Eye (tissue), 1 donor: ENCODE data around the gene HUWE1.
"Not testable (repeated sequence)": the region's sequence is repeated elsewhere in the genome, so short reads cannot be mapped to it uniquely, and the experiment has no call there.

ENCODE experiments used
- DNase-seq: peaks from one replicate; pipeline ENCODE4 v3.0.0-alpha.2; 2015

The HUWE1 gene, protein sequence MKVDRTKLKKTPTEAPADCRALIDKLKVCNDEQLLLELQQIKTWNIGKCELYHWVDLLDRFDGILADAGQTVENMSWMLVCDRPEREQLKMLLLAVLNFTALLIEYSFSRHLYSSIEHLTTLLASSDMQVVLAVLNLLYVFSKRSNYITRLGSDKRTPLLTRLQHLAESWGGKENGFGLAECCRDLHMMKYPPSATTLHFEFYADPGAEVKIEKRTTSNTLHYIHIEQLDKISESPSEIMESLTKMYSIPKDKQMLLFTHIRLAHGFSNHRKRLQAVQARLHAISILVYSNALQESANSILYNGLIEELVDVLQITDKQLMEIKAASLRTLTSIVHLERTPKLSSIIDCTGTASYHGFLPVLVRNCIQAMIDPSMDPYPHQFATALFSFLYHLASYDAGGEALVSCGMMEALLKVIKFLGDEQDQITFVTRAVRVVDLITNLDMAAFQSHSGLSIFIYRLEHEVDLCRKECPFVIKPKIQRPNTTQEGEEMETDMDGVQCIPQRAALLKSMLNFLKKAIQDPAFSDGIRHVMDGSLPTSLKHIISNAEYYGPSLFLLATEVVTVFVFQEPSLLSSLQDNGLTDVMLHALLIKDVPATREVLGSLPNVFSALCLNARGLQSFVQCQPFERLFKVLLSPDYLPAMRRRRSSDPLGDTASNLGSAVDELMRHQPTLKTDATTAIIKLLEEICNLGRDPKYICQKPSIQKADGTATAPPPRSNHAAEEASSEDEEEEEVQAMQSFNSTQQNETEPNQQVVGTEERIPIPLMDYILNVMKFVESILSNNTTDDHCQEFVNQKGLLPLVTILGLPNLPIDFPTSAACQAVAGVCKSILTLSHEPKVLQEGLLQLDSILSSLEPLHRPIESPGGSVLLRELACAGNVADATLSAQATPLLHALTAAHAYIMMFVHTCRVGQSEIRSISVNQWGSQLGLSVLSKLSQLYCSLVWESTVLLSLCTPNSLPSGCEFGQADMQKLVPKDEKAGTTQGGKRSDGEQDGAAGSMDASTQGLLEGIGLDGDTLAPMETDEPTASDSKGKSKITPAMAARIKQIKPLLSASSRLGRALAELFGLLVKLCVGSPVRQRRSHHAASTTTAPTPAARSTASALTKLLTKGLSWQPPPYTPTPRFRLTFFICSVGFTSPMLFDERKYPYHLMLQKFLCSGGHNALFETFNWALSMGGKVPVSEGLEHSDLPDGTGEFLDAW (N-terminal part only)

DNA sequence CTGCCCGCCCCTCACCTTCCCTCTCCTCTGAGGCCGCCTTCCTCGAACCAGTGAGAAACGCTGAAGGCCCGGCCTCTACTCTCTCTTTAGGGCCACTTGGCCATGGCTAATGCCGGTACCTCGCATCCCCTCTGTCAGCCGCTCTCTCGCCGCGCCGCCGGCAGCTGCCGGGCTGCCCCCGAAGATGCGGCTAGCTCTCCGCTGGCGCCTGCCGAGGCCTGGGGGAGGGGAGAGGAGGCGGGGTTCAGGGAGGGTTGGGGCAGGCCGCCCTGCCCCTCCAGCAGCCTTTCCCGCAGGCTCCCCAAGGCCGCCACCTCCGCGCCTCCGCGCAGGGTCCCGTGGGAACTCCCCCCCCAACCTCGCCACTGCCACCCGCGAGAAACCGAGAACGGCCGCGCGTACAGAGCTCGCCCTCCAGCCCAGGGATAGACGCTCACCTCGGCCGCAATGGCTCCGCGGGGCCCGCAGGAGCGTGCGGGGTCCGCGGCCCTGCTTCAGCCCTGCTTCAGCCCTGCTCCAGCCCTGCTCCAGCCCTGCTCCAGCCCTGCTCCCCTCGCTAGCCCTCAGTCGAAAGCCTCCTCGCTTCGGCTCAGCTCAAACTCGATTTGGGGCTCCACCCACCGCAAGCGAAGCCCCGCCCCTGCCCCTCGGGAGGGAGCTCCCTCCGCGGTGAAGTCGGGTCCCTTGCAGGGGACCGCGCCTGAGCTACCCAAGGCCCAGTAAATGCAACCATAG lies at the start of gene HUWE1:
Gene HUWE1 (minus strand): TSS at position 569 of the 735 bp plus-strand sequence. CDS start 32,612 bp downstream, outside the sequence.
- peak; percentile 91 for DNase-seq

DNA sequence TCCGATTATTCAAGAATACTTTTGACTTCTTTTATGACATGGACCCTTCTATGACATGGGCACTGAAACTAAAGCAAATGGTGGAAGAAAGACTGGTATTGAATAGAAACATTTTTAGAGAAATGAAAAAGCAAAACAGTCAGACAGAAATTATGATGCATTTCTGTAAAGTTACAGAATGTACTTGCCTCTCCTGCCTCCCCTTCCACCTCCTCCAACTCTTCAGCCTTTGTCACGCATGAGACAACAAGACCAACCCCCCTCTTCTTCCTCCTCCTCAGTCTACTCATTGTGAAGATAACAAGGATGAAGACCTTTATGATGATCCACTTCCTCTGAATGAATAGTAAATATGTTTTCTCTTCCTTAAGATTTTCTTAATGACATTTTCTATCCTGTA lies 46.3 kb upstream of the HUWE1 start:
- DNase-seq: no peak

DNA sequence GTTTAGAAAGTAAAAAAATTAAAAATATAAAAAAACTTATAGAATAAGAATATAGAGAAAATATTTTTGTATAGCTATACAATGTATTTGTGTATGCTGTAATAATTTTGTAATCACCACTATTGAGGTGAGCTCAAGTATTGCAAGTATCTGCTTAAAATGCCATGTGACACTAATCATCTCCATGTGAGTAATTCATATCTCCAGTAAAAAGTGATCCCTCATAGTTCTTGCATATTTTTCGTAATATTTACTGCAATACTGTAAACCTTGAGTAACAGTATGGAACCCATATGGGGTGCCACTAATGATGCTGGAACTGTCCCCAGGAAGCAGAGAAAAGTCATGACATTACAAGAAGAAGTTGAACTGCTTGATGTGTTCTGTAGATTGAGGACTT lies 43.2 kb upstream of the HUWE1 start:
- no peak for DNase-seq

DNA sequence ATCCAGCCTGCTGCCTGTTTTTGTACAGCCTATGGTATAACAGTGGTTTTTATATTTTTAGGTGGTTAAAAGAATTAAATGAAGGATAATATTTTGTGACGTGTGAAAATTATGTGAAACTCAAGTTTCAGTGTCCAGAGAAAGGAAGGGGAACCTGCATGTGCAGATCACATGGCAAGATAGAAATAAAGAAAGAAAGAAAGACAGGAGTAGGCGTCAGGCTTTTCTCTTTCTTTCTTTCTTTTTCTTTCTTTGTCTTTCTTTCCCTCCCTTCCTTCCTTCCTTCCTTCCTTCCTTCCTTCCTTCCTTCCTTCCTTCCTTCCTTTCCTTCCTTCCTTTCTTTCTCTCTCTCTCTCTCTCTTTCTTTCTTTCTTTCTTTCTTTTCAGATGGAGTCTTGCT lies 42.0 kb upstream of the HUWE1 start:
- DNase-seq: no peak

GRCh38 chrX:53724872-53725271 lies 38.4 kb upstream of the HUWE1 start:
- no peak for DNase-seq

DNA sequence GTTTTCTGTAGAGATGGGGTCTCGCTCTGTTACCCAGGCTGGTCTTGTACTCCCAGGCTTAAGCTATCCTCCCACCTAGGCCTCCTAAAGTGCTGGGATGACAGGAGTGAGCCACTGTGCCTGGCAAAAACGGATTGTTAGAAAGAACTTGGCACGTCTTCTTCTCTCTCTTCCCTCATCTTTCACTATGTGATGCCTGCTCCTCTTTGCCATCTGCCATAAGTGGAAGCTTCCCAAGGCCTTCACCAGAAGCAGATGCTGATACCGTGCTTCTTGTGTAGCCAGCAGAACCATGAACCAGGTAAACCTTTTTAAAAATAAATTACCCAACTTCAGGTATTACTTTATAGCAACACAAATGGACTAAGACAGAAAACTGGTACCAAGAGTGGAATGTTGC lies 36.9 kb upstream of the HUWE1 start:
- DNase-seq: no peak

GRCh38 chrX:53721610-53722009 lies 35.1 kb upstream of the HUWE1 start:
- not testable (repeated sequence) for DNase-seq

DNA sequence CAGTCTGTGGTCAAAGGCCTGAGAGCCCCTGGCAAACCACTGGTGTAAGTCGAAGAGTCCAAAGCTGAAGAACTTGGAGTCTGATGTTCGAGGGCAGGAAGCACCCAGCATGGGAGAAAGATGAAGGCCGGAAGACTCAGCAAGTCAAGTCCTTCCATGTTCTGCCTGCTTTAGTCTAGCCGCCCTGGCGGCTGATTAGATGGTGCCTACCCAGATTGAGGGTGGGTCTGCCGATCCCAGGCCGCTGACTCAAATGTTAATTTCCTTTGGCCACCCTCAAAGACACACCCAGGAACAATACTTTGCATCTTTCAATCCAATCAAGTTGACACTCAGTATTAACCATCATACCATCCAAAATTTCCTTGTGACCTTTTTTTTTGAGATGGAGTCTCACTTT lies 33.1 kb upstream of the HUWE1 start:
- not testable (repeated sequence) for DNase-seq

GRCh38 chrX:53718073-53718472 lies 31.6 kb upstream of the HUWE1 start:
- no peak for DNase-seq

DNA sequence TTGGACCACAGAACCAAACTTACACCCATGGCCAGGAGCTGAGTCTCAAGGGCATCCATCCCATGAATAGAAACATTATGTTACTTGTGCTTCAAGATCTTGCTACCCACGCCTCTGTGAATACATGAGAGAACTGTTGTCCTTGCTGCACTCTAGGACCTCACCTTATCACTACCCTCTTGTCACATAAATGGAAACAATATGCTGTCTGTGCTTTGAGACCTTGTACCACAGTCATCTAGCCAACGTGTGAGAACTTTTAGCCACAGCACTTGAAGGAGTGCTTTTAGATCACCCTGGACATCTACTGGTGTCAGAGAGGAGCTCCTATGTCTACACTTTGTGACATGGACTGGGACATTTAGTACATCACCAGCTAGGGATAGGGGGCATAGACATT lies 30.7 kb upstream of the HUWE1 start:
- DNase-seq: no peak

DNA sequence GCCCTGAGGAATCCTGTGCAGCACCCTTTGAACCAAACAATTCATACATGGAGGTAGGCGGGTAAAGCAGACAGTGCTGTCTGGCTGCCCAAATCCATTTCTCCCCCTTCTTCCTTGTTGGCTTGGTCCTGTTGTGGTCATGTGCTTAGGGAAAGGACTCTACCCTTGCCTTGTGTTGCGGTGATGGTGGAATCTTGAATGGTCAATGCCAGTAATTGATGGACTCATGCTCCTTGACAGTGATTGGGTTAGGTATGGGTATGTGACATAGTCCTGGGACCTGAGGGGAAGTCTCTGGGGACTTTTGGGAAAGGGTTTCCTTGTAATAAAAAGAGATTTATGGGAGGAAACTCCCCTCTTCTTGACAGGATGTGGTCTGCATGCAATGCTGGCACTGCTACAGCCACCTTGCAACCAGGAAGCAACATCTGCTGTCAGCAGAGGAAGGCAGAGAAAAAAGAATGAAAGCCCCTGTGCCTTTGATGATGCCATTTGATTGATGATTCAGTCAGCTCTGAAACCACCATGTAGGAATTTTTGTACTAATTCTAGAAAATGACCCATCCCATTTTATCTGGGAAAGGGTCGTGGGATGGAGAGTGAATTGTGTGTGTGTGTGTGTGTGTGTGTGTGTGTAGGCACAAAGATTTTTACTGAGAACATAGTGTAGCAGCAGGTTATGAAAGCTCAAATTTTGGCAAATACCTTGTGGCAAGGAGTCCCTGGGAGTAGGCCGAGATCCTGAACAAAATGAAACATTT lies 30.0 kb upstream of the HUWE1 start:
- DNase-seq: no peak

DNA sequence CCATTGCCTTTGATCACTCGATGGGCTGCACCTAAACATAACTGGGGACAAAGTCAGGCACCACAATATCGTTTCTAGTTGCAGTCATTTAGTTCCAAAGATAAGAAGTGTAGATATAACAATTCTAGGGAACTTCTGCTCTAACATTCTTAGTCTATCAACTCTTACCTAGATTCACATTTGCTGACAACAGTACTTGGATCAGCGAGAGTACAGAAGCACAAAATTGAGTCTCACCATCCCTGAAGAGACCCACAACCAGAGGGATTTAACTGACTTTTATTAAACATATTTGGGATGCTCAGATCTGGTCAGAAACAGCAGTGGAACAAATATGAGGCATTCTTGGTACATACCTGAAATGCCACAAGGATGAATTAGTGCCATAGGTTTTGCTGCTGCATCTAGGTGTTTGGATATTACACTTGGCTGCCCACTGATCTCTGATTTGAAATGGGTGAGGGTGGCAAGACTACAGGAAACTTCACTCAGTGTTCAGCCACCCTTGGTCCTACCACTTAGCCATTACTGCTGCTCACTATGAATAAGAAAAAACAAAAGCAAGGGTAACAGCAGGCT lies 28.9 kb upstream of the HUWE1 start:
- DNase-seq: no peak

- DNase-seq: peak; percentile 1
Observed at GRCh38 chrX:53714580-53715345, 28.2 kb upstream of the HUWE1 start.

DNA sequence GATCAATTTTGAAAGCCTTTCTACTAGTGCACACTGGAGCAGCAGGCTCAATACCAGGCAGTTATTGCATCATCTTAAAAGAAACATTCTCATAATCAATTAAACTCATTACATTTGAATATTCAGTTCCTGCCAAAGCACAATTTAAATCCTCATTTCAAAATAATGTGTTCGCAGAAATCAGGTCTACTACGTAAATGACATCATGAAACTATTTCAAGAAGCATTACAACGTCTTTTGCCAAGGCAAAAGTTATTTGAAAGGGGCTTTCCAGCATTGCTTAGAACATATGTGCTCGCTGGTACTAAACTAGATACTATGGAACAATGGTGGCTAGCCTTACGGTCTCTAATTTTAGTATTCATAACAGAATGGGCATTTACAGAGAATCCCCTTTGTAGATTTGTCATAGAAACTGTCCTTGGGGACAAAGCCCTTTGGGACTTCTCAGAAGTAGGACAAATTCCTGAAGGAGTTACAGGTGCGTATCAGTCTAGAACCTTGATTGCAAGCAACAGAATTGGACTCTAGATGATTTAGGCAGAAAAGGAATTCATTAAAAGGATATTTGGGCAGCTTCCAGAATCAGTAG lies 27.6 kb upstream of the HUWE1 start:
- DNase-seq: no peak

DNA sequence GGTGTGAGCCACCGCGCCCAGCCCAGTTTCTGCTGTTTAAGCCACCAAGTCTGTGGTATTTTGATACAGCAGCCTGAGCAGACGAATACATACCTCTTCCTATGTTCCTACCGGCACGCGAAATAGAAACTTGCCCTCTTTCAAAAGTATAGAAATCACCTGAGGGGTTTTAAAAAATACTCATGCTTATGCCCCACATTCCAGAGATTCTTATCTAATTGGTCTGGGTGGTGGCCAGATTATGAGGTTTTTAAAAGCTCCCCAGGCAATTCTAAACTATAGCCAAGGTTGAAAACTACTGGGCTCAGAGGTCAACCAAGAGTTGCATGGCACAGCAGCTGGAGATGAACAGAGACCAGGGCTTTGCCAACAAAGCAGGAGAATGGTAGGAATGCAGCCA lies 24.9 kb upstream of the HUWE1 start:
- no peak for DNase-seq

DNA sequence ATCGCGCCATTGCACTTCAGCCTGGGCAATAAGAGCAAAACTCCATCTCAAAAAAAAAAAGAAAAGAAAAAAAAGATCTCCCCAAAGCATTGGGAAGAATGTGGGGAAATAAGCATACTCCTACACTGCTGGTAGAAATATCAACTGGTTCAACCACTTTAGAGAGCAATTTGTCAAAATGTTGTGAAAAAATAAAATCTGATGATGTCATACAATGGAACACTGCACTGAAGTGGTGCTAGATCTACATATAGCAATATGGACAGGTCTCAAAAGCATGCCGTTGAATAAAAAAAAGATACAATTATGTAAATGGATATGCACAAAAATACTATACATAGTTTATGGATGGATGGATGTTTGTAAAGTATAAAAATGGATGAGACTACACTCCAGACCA lies 18.3 kb upstream of the HUWE1 start:
- DNase-seq: no peak

- no peak for DNase-seq
Observed at GRCh38 chrX:53704294-53704693, 17.8 kb upstream of the HUWE1 start.

GRCh38 chrX:53695946-53696549 lies 9.5 kb upstream of the HUWE1 start:
- peak; percentile 56 for DNase-seq

DNA sequence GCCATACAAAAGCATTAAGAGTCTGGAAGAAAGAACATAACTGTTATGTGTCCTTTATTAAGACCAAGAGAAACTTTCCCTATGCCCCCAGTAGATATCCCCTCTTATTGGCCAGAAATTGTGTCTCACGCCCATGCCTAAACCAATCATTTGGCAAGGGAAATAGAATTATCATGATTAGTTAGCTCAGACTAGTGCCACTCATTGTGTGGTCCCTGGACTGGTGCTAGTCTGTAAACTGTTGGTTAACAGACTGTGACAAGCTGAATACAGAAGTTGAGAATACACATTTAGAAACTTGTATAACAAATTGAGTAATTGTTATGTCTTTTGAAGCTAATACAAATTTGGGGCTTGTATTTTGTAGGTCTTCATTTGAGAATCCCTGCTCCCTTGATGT lies 8.1 kb upstream of the HUWE1 start:
- no peak for DNase-seq

GRCh38 chrX:53688300-53688699 lies 1.8 kb upstream of the HUWE1 start:
- DNase-seq: no peak
